IgD-negative memory B cell (primary cell): ENCODE results near the gene DAAM2. TPM values are rescaled to one million over a fixed set of nuclear protein-coding genes. Genes with fewer than 3 reads are reported as not detected.

Source experiments
- H3K27ac Mint-ChIP-seq, 3 donors: one replicate each; pipeline ENCODE4 v1.8.0; 2020 to 2022; ENCODE audit warnings: mild to moderate bottlenecking in 3 of 3, mixed read lengths in 3 of 3, moderate library complexity in 1 of 3
- H3K27me3 Mint-ChIP-seq: one replicate; pipeline ENCODE4 v1.8.0; 2021; ENCODE audit warnings: mixed read lengths
- H3K36me3 Mint-ChIP-seq: one replicate; pipeline ENCODE4 v1.8.0; 2020; ENCODE audit warnings: mild to moderate bottlenecking, mixed read lengths
- H3K4me1 Mint-ChIP-seq, 3 donors: one replicate each; pipeline ENCODE4 v1.8.0; 2020 to 2022; ENCODE audit warnings: mixed read lengths in 3 of 3, mild to moderate bottlenecking in 1 of 3
- H3K4me3 Mint-ChIP-seq, 4 donors: one replicate each; pipeline ENCODE4 v1.8.0; 2020 to 2022; ENCODE audit warnings: mild to moderate bottlenecking in 4 of 4, mixed read lengths in 4 of 4, moderate library complexity in 3 of 4
- H3K9me3 Mint-ChIP-seq, 3 donors: one replicate each; pipeline ENCODE4 v1.8.0; 2020 to 2021; ENCODE audit warnings: mixed read lengths in 3 of 3, mild to moderate bottlenecking in 1 of 3
- polyA plus RNA-seq: library from polyadenylated mRNA; unstranded; fragments of 300-500 nt; fragmentation: Illumina TruSeq; gene quantifications from one replicate; pipeline ENCODE4 v1.2.3, GENCODE V29; 2021

Gene DAAM2
- polyA plus RNA-seq, 1 donor from 2014 or later, result not detected

DNA sequence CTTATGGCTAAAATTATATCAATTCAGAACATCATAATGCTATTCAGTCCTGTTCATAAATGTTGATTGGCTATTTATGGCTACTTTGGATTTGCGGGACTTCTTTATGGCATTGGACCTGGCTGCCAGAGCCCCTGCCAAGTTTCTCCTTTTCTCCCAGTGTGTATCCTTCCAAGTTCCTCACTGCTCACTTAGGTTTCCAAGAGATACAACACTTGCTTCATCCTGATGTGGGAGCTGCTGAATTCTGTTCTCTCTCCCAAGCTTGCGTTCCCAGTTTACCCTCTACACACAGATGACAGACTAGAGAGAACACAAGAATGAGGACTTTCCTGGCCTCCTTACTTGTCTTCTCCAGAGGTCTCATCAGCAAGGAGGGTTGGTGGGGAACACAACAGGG, 18.4 kb upstream of the DAAM2 start:
- peaks cover 0 to 2% (median 0%) of the 10 kb centered on the region in 3 donors for H3K9me3 Mint-ChIP-seq
- H3K27ac Mint-ChIP-seq, result no peak overlapping the region
- H3K4me3 Mint-ChIP-seq, result no peak overlapping the region
- H3K27me3 Mint-ChIP-seq, result peaks cover 2% of the 10 kb centered on the region
- H3K4me1 Mint-ChIP-seq, result no peaks in the 10 kb centered on the region
- H3K36me3 Mint-ChIP-seq, result no peaks in the 10 kb centered on the region

- Mint-ChIP-seq H3K4me1 (no peaks in the 10 kb centered on the region), H3K9me3 (peaks cover 0 to 2% (median 0%) of the 10 kb centered on the region in 3 donors), H3K36me3 (no peaks in the 10 kb centered on the region), H3K4me3 (no peak overlapping the region), H3K27me3 (peaks cover 2% of the 10 kb centered on the region), H3K27ac (no peak overlapping the region)
Observed at GRCh38 chr6:39776581-39776980, 15.6 kb upstream of the DAAM2 start.

DNA sequence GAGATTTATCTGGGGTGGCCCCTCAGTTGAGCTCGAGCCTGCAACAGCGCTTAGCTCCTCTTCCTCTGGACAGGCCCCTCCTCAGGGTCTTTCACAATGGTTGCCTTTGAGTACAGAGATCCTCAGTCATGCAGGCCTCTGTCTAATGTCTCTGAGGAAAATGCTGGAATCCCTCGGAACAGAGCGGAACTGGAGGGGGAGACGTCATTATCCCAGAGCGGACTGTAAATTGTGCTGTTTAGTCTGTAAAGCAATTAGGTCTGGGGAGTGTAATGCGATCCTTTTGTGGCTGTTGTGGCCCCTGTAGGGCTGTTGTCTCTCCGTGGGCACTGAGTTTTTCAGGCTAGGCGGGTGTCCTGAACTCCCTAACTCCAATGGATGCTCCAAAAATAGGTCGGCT, 15.0 kb upstream of the DAAM2 start:
- Mint-ChIP-seq H3K4me3 (no peak overlapping the region), H3K27me3 (peaks cover 2% of the 10 kb centered on the region), H3K4me1 (no peaks in the 10 kb centered on the region), H3K36me3 (no peaks in the 10 kb centered on the region), H3K27ac (no peak overlapping the region), H3K9me3 (peaks cover 0 to 3% (median 2%) of the 10 kb centered on the region in 3 donors)

DNA sequence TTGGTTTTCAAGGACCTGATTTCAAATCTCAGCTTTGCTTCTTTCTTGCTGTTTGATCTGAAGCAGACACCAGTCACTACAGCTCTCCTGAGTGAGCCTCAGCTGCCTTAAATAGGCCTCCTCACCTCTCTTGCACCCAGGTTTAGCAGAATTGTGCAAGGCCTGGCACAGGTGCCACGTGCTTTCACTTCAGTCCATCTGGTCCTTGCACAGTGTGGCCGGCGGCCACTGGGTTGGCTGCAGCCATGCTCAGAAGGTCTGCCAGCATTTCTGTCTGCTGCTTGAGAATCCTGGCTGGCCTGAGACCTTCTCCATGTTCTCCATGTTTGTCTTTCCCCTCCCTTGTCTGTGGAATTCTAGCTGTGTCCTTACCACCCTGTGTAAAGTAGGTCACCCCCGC, 14.5 kb upstream of the DAAM2 start:
- Mint-ChIP-seq H3K4me1 (no peaks in the 10 kb centered on the region), H3K36me3 (no peaks in the 10 kb centered on the region), H3K27me3 (peaks cover 4% of the 10 kb centered on the region), H3K27ac (no peak overlapping the region), H3K4me3 (no peak overlapping the region), H3K9me3 (peaks cover 0 to 3% (median 0%) of the 10 kb centered on the region in 3 donors)

GRCh38 chr6:39778581-39779255, 13.5 kb upstream of the DAAM2 start:
- H3K4me3 Mint-ChIP-seq, result no peak overlapping the region
- no peak overlapping the region for H3K27ac Mint-ChIP-seq
- no peaks in the 10 kb centered on the region for H3K4me1 Mint-ChIP-seq
- H3K9me3 Mint-ChIP-seq, result peaks cover 0 to 4% (median 3%) of the 10 kb centered on the region in 3 donors
- H3K36me3 Mint-ChIP-seq, result no peaks in the 10 kb centered on the region
- peaks cover 4% of the 10 kb centered on the region for H3K27me3 Mint-ChIP-seq

DNA sequence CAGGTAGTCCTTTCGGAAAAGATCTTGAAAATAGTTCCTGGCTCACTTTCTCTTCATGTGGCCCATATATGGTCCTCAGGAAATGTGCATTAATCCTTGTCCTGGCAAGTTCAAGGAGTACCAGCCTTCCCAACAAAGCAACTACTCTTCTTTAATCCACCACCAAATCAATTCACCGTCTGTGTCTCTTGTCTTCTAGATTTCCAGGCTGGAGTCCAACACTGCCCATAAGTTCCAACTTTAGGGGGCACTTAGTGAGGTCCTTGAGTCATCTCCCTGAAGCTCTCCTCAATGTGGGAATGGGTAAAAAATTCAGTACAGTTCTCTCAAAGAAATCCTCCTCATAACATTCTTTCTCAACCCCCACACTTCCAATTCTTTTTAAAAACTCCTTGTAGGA, 6.9 kb upstream of the DAAM2 start:
- Mint-ChIP-seq H3K4me3 (no peak overlapping the region), H3K9me3 (peaks cover 0 to 10% (median 7%) of the 10 kb centered on the region in 3 donors), H3K4me1 (no peaks in the 10 kb centered on the region), H3K27me3 (peaks cover 2% of the 10 kb centered on the region), H3K36me3 (no peaks in the 10 kb centered on the region), H3K27ac (no peak overlapping the region)

DNA sequence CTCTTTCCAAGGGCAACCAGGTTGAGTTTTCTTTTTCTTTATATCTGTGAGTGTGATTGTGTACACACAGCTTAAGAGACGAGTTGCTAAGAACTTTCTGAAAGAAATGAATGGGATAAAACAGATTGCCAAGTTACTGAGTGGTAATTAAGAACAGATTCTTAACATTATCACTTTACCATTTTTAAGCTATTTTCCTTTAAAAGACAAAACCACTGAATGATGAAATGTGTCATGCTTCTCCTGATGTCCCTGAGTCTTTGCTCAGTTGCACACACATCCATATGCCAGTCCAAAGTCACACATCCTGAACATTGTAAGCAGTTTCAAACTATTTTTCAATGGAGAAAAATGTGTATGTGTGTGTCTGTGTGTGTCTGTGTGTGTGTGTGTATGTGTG, 5.5 kb upstream of the DAAM2 start:
- Mint-ChIP-seq H3K27me3 (peaks cover 10% of the 10 kb centered on the region), H3K9me3 (peaks cover 0 to 10% (median 9%) of the 10 kb centered on the region in 3 donors), H3K27ac (no peak overlapping the region), H3K4me3 (no peak overlapping the region), H3K36me3 (no peaks in the 10 kb centered on the region), H3K4me1 (no peaks in the 10 kb centered on the region)

GRCh38 chr6:39787322-39787721, 4.9 kb upstream of the DAAM2 start:
- H3K36me3 Mint-ChIP-seq, result no peaks in the 10 kb centered on the region
- H3K27ac Mint-ChIP-seq, result no peak overlapping the region
- no peak overlapping the region for H3K4me3 Mint-ChIP-seq
- H3K9me3 Mint-ChIP-seq, result peaks cover 0 to 10% (median 7%) of the 10 kb centered on the region in 3 donors
- H3K4me1 Mint-ChIP-seq, result no peaks in the 10 kb centered on the region
- H3K27me3 Mint-ChIP-seq, result peaks cover 11% of the 10 kb centered on the region

GRCh38 chr6:39790772-39791171, 1.4 kb upstream of the DAAM2 start:
- peaks cover 26% of the 10 kb centered on the region for H3K27me3 Mint-ChIP-seq
- no peaks in the 10 kb centered on the region for H3K36me3 Mint-ChIP-seq
- no peak overlapping the region for H3K27ac Mint-ChIP-seq
- peaks cover 0 to 2% (median 0%) of the 10 kb centered on the region in 3 donors for H3K4me1 Mint-ChIP-seq
- H3K9me3 Mint-ChIP-seq, result peaks cover 0 to 2% (median 0%) of the 10 kb centered on the region in 3 donors
- no peak overlapping the region for H3K4me3 Mint-ChIP-seq

DNA sequence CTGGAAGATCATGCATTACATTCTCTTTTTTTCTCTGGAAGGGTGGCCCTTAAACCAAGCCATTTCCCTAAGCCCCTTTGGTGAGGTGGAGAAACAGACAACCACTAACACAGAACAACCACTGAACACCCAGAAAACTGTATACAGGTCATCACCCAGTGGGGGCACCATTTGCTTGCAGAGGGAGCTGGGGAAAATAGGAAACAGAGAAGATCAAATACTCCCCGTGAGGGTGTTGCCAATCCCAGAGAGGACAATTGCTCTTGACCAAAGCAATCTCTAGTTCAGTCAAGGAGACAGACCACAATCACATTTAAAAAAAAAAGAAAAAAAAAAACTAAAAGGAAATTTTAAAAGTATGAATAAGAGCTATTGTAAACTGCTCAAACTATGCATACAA, 865 bp upstream of the DAAM2 start:
- peaks cover 0 to 2% (median 0%) of the 10 kb centered on the region in 3 donors for H3K9me3 Mint-ChIP-seq
- H3K27ac Mint-ChIP-seq, result no peak overlapping the region
- no peak overlapping the region for H3K4me3 Mint-ChIP-seq
- H3K36me3 Mint-ChIP-seq, result no peaks in the 10 kb centered on the region
- peaks cover 26% of the 10 kb centered on the region for H3K27me3 Mint-ChIP-seq
- H3K4me1 Mint-ChIP-seq, result peaks cover 0 to 2% (median 0%) of the 10 kb centered on the region in 3 donors

- H3K4me3 Mint-ChIP-seq, result no peak overlapping the region
Observed at GRCh38 chr6:39792540-39793450, 619 bp downstream of the DAAM2 start.

DNA sequence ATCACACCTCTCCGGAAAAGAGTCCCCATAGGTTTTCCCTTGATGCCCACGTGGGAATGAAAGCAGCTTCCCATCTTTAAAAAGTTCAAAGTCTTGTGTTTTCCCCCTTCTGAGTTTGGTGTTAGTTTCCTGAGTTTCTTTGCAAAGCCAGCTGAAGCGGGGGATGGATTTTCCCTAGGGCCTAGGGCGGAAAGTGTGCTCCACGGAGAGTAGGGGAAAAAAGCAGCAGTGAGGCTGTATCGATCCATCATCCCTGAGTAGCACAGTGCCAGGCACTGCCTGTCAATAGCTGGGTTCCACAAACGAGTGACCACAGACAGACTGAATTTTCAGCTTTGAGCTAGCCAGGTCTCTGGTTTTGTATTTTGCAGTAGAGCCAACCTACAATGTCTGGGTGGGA, 1.3 kb downstream of the DAAM2 start:
- Mint-ChIP-seq H3K27me3 (peaks cover 26% of the 10 kb centered on the region), H3K4me1 (peaks cover 0 to 2% (median 0%) of the 10 kb centered on the region in 3 donors), H3K9me3 (peaks cover 0 to 2% (median 0%) of the 10 kb centered on the region in 3 donors), H3K4me3 (no peak overlapping the region), H3K27ac (no peak overlapping the region), H3K36me3 (no peaks in the 10 kb centered on the region)

More at GRCh38 chr6:39792540-39793450, 619 bp downstream of the DAAM2 start:
- H3K36me3 Mint-ChIP-seq, result no peaks in the 10 kb centered on the region
- no peak overlapping the region for H3K27ac Mint-ChIP-seq
- H3K9me3 Mint-ChIP-seq, result peaks cover 0 to 2% (median 0%) of the 10 kb centered on the region in 3 donors
- peaks cover 26% of the 10 kb centered on the region for H3K27me3 Mint-ChIP-seq
- peaks cover 0 to 2% (median 0%) of the 10 kb centered on the region in 3 donors for H3K4me1 Mint-ChIP-seq

DNA sequence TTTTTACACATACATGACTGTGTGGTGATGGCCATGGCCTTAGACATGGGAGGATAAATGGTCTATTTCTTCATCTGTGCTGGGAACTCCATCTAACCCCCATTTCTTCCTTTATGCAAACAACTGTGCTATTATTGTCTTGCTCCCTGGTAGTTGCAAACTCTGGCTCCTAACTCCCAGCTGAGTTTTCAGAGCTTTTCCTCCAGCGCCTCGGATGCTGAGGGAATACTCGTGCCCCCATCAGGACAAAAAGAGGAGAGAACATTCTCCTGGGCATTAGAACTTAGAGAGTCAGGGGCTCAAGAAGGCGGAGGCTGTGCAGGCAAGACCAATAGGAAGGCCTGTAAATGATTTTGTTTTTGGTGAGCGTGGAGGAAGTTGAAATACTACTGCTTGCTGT, 2.1 kb downstream of the DAAM2 start:
- H3K4me1 Mint-ChIP-seq, result peaks cover 0 to 2% (median 0%) of the 10 kb centered on the region in 3 donors
- H3K9me3 Mint-ChIP-seq, result peaks cover 0 to 2% (median 0%) of the 10 kb centered on the region in 3 donors
- peaks cover 26% of the 10 kb centered on the region for H3K27me3 Mint-ChIP-seq
- H3K27ac Mint-ChIP-seq, result no peak overlapping the region
- no peaks in the 10 kb centered on the region for H3K36me3 Mint-ChIP-seq
- H3K4me3 Mint-ChIP-seq, result no peak overlapping the region

DNA sequence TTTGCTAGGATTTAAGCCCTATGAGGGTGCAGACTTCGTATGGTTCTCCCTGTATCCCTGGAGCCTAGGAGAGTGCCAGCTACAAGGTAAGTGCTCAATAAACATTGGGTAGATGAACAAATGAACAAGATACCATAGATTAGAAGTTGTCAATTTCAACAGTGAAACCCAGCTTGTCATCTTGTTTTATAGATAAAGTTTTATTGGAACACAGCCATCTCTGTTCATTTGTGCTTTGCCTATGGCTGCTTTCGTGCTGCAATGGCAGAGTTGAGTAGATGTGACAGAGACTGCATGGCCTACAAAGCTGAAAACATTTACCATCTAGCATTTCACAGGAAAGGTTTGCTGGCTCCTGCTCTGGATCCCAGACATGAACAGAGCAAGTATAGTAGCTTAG, 5.6 kb downstream of the DAAM2 start:
- H3K4me1 Mint-ChIP-seq, result peaks cover 0 to 2% (median 0%) of the 10 kb centered on the region in 3 donors
- H3K4me3 Mint-ChIP-seq, result no peak overlapping the region
- no peak overlapping the region for H3K27ac Mint-ChIP-seq
- peaks cover 15% of the 10 kb centered on the region for H3K27me3 Mint-ChIP-seq
- H3K9me3 Mint-ChIP-seq, result no peaks in the 10 kb centered on the region
- no peaks in the 10 kb centered on the region for H3K36me3 Mint-ChIP-seq
